GM12864 (cell line): ENCODE results near the gene GUK1.

Experiments
- DNase-seq: peaks from one replicate; pipeline ENCODE4 v3.0.0-alpha.2; 2011; ENCODE audit warnings: low read depth
- H3K4me3 ChIP-seq: 2 replicates; pipeline ENCODE4 v1.5.1; 2011; ENCODE audit warnings: mild to moderate bottlenecking, low read depth, low read length, control low read depth
- TF ChIP-seq, protein P1 (sequence below): IDR thresholded peaks from 2 replicates; pipeline ENCODE4 v1.5.1; 2011; ENCODE audit warnings: low read depth, mild to moderate bottlenecking, moderate library complexity, low read length, control low read depth, inconsistent platforms; ENCODE audit errors: missing control alignments

GUK1 gene

GRCh38 chr1:228142701-228143136 is 2.6 kb downstream of the GUK1 start:
- TF ChIP-seq, protein P1, sequence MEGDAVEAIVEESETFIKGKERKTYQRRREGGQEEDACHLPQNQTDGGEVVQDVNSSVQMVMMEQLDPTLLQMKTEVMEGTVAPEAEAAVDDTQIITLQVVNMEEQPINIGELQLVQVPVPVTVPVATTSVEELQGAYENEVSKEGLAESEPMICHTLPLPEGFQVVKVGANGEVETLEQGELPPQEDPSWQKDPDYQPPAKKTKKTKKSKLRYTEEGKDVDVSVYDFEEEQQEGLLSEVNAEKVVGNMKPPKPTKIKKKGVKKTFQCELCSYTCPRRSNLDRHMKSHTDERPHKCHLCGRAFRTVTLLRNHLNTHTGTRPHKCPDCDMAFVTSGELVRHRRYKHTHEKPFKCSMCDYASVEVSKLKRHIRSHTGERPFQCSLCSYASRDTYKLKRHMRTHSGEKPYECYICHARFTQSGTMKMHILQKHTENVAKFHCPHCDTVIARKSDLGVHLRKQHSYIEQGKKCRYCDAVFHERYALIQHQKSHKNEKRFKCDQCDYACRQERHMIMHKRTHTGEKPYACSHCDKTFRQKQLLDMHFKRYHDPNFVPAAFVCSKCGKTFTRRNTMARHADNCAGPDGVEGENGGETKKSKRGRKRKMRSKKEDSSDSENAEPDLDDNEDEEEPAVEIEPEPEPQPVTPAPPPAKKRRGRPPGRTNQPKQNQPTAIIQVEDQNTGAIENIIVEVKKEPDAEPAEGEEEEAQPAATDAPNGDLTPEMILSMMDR = no peak
- no peak overlapping the region for H3K4me3 ChIP-seq
- no peak for DNase-seq

DNA sequence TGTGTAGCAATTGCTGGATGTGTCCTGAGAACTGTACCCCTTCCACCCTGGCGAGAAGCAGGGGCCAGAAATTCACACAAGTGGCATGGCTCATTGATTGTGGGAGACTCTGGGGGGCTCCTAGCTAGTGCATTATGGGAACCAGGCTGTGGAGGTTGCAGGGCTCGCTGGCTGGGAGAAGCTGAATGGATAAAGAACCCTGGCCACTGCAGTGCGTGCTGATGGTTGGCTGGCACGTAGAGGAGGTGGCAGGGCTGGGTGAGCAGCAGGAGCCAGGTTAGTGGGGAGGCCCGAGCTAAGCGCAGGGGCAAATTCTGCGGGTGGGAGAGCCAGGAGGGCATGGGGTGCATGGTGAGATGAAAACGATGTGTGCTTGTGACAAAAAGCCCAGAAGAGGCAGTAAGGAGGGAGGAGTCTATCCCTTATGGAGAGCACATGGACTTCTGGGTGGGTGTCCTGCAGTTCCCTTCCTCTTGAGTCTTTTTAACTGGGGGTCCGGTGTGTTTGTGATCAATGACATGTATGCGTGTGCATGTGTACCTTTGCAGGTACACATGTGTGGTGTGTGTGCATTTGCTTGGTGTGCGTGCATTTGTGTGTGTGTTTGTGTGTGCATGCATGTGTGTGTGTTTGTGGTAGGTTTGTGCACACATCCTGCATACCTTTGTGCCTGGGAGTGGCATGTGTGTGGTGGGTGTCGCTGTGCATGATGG is 3.6 kb downstream of the GUK1 start:
- H3K4me3 ChIP-seq = no peak overlapping the region
- TF ChIP-seq, protein P1 = no peak
- DNase-seq = no peak

DNA sequence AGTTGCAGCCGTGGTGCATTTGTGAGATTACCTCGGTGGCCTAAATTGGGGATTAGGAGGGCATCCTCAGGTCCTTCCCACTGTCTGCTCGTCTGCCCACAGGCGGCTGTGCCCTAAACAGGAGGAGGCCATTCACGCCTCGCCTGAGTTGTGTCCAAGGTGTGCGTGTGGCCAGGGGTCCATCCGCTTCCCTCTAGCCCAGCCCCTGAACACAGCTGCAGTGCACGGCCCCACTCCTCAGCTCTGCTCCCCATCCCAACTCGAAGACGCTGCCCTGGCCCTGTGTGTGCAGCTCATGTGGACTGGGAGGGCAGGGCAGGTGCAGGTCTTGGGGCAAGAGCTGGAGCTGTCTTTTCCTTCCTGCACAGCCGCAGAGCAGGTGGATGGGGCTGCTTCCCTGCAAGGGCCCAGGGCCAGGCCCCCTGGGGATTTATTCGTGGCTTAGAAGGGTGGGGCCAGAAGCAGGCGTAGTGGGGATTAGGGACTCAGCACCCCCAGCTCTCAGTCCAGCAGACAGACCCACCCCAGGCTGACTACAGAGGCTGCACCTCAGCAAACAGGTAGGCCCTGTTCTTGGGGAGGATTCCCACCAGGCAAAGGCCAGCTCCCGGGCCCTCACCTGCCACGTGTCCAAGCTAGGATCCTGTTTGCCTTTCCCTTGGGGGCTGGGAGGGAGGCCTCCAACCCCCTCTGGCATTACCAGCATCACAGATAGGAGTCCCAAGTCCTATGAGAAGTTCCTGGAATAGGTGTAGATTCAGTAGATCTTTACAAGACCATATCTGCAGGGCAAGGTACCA is 4.3 kb downstream of the GUK1 start:
- no peak overlapping the region for H3K4me3 ChIP-seq
- TF ChIP-seq, protein P1 = no peak
- DNase-seq = no peak

DNA sequence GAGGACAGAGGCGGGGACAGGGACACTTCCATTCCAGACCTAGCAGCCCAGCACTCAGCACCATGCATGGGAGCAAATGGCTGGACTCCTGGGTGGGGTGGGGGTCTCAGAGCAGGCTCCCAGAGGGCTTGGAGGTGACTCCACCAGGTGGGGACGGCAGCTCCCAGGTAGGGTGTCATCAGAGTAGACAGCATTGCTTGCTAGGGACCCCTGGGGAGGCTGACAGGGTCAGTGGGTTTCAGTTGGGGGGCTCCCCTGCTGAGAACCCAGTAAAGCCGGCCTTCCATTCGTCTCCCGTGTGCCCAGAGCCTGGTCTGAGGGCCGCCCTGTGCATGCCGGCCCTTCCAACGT is 4.9 kb downstream of the GUK1 start:
- H3K4me3 ChIP-seq = no peak overlapping the region
- TF ChIP-seq, protein P1 = no peak
- DNase-seq = no peak

GRCh38 chr1:228145463-228146416 is 5.7 kb downstream of the GUK1 start:
- no peak overlapping the region for H3K4me3 ChIP-seq
- no peak for DNase-seq
- TF ChIP-seq, protein P1 = no peak

GRCh38 chr1:228146417-228147150 is 6.5 kb downstream of the GUK1 start:
- TF ChIP-seq, protein P1 = no peak
- H3K4me3 ChIP-seq = no peak overlapping the region
- no peak for DNase-seq
